T-helper 1 cell (primary cell): ENCODE measurements around the gene SLC27A4.
"Not testable (repeated sequence)": the region's sequence is repeated elsewhere in the genome, so short reads cannot be mapped to it uniquely, and the experiment has no call there.

ENCODE experiments used
- DNase-seq, 5 donors: peaks; one replicate each; pipeline ENCODE4 v3.0.0-alpha.2; 2012 to 2020

SLC27A4 gene

DNA sequence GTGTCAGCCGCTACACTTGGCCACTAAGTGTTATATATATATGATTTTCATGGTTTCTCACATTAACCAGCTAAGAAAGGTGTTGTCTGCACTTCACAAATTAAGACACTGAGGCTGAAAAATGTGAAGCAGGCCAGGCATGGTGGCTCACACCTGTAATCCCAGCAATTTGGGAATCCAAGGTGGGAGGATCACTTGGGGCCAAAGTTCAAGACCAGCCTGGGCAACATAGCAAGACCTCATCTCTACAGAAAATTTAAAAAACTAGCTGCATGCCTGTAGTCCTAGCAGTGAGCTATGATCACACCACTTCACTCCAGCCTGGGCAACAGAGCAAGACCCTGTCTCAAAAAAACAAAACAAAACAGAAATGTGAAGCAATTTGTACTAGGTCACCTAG lies 15.9 kb upstream of the SLC27A4 start:
- DNase-seq, result no peak

DNA sequence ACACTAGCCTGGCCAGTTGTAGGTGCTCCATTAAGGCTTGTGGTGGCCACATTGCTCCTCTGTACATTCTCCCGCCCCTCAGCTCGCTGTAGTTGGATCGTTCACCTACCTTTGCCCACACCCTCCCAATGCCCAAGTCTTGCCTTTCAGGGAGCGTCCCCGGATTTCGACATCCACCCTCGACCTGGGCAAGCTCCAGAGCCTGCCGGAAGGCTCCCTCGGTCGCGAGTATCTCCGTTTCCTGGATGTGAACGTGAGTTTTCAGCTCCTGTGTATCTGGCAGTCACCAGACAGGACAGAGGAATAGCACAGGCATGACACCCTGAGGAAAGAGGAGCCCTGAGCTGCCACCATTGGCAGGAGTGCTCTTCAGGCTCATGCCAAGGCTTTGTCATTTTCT lies 14.7 kb upstream of the SLC27A4 start:
- DNase-seq, result no peak

GRCh38 chr9:128333451-128333869 lies 6.9 kb upstream of the SLC27A4 start:
- no peak for DNase-seq

- no peak for DNase-seq
Measured at GRCh38 chr9:128335161-128335560, 5.2 kb upstream of the SLC27A4 start.

DNA sequence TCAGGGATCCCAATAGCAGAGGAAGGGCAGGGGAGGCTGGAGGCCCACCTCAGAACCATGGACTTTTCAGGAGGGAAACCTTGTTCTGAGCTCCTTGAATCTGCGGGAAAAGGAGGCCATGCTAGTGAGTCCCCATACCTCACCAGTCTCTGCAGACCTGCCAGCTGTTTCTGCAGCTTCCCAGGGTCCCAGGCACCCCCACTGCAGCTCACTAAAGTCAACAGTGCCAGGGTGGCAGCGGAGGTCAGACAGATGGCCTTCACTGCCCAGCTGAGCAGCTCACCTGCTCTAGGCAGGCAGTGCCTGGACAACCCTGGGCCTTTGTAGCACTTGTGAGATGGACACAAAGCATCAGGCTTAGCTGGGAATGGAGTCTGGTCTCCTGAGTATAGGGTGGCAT lies 4.4 kb upstream of the SLC27A4 start:
- no peak for DNase-seq

DNA sequence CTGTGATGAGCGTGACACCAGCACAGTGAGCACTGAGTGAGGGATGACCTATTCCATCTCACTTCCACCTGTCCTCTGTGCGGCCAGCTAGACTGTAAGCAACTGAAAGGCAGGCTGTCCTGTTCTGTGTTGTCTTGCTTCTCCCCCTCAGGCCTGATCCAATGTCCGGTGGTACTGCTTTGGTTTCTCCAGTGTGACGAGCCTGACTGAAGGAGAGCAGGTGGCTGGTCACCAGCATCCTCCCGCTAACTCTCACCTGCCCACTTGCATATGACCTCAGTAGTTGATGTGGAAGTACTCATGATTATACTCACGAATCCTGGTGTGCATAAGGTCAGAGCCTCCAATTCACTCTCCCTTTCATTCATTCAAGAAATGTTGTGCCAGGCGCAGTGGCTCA lies 2.4 kb upstream of the SLC27A4 start:
- no peak for DNase-seq

GRCh38 chr9:128338852-128339614 lies 1.3 kb upstream of the SLC27A4 start:
- DNase-seq, result not testable (repeated sequence)

- no peak for DNase-seq
Measured at GRCh38 chr9:128340691-128341434, 536 bp downstream of the SLC27A4 start.

DNA sequence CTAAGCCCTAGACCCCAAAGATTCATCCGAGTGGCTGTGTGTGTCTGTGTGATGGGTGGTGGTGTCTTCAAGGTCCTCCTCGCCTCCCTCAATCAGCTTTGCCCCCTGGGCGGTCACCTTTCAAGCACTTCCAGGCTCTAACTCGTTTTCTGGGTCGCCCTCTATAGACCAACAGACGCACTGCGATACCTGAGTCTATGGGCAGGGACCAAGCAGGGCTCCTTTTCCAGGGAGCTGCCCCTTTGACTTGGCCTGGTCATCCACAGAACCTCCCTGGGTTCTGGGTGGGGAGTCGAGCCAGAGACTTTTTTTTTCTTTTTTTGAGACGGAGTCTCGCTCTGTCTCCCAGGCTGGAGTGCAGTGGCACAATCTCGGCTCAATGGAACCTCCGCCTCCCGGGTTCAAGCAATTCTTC lies 1.1 kb downstream of the SLC27A4 start:
- peak; percentile 21 to 74 (median 47) for DNase-seq

DNA sequence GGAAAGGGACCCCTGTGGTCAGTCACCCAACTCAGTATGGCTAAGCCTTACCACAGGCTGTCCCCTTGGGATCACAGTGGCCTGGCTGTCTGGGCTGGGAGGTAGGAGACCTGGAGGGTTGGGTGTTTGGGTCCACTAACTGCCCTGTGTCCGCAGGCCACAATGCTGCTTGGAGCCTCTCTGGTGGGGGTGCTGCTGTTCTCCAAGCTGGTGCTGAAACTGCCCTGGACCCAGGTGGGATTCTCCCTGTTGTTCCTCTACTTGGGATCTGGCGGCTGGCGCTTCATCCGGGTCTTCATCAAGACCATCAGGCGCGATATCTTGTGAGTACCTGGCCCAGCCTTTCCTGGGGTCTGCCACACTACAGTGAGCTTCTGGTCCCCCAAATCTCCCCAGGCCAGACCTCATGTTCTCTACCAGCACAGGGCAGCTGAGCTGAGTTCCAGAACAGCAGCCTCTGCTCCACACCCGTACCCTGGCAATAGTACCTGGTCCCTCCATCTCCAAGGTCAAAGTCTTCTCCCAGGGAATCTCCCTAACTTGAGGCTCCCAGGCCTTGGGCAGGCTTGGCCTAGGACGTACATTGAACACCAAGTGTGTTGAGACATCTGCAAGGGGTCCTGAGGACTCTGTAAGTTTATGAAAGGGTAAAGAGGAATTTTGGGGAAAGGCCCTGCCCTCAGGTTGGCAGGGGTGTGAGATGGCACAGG lies 2.8 kb downstream of the SLC27A4 start:
- DNase-seq, result no peak

- no peak for DNase-seq
Measured at GRCh38 chr9:128343855-128344254, 3.5 kb downstream of the SLC27A4 start.

- DNase-seq, result no peak
Measured at GRCh38 chr9:128344931-128345605, 4.7 kb downstream of the SLC27A4 start.

- DNase-seq, result no peak
Measured at GRCh38 chr9:128349125-128349524, 8.8 kb downstream of the SLC27A4 start.

- DNase-seq, result no peak
Measured at GRCh38 chr9:128349772-128350171, 9.4 kb downstream of the SLC27A4 start.

DNA sequence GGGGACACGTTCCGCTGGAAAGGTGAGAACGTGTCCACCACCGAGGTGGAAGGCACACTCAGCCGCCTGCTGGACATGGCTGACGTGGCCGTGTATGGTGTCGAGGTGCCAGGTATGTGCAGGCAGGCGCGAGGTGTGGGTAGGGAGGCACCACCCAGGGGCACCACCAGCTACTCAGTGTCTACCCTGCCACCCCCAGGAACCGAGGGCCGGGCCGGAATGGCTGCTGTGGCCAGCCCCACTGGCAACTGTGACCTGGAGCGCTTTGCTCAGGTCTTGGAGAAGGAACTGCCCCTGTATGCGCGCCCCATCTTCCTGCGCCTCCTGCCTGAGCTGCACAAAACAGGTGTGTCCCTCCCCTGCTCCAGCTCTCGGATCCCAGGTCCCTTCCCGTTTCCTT lies 15.1 kb downstream of the SLC27A4 start:
- no peak for DNase-seq

- DNase-seq, result no peak
Measured at GRCh38 chr9:128358090-128358489, 17.8 kb downstream of the SLC27A4 start.

- no peak for DNase-seq
Measured at GRCh38 chr9:128358861-128359260, 18.5 kb downstream of the SLC27A4 start.

GRCh38 chr9:128360826-128361225 lies 20.5 kb downstream of the SLC27A4 start:
- no peak for DNase-seq

GRCh38 chr9:128361296-128361985 lies 21.1 kb downstream of the SLC27A4 start:
- DNase-seq, result no peak

GRCh38 chr9:128361986-128362646 lies 21.8 kb downstream of the SLC27A4 start:
- DNase-seq, result peak; percentile 26 to 62 (median 50)

DNA sequence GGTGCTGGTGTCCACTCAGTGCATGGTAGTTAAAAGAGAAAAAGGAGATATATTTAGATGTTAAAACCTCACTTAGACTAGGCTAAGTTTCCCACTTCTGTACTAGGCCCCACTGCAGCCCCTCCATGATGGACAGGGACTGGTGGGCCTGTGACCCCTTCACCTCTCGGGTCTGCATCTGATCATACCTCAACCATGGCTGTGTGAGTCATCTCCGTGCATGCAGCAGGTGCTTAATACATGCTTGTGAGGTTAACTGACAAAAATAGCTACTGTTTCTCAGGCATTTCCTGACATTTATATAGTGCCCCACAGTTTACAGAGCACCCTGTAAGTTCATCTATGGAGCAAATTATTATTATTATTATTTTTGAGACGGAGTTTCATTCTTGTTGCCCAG lies 22.4 kb downstream of the SLC27A4 start:
- DNase-seq, result no peak

- no peak for DNase-seq
Measured at GRCh38 chr9:128365525-128365924, 25.2 kb downstream of the SLC27A4 start.
